NCI-H1092 treated with DMSO at 0.1 percent for 48 hours (cell line): ENCODE results near the gene PAQR7.

Experiments used
- DNase-seq: peaks from one replicate; lab custom pipeline; 2025; lab: John Stamatoyannopoulos, UW

PAQR7 gene

DNA sequence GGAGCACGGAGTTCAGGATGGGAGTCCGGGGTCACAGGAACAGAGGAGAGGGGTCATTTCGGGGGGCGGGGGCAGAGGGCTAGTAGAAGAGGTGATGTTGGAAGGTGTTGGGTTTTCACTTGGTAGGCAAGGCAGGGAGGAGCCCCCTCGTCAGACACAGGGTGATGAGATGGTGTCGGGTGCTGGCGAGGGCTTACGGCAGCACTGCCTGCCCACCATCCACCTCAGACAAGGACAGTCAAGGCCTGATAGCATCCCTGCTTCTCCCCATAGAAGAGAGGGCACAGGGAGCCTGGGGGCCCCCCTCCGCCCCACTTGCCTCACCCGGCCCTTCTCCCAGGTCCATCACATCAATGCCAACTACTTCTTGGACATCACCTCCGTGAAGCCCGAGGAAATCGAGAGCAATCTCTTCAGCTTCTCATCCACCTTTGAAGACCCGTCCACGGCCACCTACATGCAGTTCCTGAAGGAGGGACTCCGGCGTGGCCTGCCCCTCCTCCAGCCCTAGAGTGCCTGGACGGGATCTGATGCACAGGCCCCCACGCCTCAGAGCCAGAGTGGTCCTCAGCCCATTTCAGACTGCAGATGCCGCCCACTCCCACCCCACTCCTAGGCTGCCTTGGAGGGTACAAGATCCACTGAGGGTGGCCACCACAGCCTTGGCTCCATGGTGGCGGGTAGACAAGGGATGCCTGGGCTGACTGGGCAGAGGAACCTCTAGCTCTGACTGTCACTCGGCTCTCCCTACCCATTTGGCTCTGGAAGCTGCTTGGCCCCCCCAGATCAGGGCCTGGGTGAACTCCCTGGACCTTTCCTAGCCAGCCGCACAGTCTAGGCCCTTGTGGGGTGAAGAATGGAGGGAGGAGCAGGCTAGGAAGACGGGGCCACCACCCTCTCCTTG is 60.0 kb downstream of the PAQR7 start:
- DNase-seq: no peak

DNA sequence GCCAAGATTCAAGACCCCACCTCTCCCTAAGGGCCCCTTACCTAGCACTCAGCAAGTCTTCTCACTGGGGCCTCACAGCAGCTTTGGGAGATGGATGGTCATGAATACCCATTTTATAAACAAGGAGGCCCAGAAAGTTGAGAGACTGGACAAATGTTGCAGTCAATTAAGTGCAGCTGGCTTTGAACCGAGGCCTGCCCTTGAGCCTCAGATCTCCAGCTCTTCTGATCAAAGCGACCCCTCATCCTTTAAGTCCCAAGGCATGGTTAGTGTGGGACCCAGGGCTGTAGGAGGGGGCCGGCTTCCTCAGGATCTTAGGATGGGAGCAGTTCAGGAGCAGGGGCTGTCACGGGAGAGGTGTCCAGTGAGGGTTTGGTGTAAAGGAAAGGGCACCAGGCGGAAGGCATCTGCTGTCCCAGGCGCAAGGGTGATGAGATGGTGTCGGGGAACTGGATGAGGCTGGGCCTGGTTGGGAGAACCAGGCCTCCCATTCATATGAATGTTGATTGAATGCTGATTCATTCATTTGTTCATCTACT is 60.9 kb downstream of the PAQR7 start:
- DNase-seq: no peak

DNA sequence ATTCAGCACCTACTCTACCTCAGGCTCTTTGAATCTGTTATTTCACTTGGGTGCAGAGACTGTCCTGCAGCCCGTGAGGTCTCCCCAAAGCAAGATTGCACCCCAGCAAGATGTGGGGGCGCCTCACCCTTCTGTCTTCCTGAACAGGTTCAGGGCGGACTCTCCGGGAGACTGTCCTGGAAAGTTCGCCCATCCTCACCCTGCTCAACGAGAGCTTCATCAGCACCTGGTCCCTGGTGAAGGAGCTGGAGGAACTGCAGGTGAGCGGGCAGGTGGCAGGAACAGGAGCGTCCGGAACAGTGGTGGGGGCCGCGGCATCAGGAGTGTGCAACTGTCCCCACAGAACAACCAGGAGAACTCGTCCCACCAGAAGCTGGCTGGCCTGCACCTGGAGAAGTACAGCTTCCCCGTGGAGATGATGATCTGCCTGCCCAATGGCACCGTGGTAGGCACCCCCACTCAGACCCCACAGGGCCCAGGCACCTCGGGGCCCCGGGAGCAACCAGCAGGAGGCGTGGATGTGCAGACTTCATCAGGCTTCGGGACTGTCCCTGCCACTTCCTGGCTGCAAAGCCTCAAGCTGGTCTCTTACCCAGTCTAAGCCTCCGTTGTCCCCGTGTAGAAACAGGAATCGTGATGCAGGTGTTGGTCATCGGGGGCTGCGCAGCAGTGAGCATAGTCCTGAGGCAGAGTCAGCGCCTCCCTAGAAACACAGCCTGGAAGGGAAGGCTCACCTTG is 61.6 kb downstream of the PAQR7 start:
- DNase-seq: no peak

DNA sequence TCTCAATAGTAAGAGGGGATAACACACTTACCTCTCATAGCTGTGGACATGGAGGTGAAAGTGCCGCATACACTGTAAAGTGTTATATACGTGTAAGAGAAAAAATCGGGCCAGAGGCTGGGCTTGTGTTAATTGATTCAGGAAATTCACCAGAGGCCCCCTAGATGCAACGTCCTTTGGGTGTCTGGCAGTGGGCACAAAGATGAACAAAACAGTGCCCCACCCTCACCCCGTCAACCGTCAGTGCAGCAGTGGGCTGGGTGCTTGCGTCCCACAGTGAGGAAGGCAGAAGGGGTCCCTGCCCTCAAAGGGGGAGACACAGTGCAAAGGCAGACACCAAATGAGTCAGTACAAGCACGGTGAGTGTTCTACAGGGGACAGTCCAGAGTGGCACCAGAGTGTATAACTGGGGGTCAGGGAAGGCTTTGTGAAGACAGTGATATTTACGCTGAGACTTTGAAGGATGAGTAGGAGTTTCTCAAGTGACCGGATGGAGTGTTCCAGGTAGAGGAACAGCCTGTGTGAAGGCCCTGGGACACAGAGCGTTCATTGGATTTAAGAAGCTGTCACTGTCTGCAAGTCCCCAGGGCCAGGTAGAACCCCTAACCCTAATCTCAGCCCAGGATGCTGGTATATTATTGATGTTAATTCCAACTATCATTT is 62.3 kb downstream of the PAQR7 start:
- DNase-seq: no peak
